ENCODE results near the gene GPR35. TPM values are rescaled to one million over a fixed set of nuclear protein-coding genes. Genes with fewer than 3 reads are reported as not detected.

Gene GPR35
- total RNA-seq, 1 experiment from 2014 or later, result 0.22 TPM

- no peak overlapping the region for H3K4me3 Mint-ChIP-seq
- DNase-seq (ENCODE audit: low spot score), result peak; percentile 16
- no peak for ATAC-seq
- TF ChIP-seq GABPB1 (CRISPR knock-in tag; IDR thresholded peaks at IDR 0.05), result peak; percentile 68
- TF ChIP-seq, protein P1, sequence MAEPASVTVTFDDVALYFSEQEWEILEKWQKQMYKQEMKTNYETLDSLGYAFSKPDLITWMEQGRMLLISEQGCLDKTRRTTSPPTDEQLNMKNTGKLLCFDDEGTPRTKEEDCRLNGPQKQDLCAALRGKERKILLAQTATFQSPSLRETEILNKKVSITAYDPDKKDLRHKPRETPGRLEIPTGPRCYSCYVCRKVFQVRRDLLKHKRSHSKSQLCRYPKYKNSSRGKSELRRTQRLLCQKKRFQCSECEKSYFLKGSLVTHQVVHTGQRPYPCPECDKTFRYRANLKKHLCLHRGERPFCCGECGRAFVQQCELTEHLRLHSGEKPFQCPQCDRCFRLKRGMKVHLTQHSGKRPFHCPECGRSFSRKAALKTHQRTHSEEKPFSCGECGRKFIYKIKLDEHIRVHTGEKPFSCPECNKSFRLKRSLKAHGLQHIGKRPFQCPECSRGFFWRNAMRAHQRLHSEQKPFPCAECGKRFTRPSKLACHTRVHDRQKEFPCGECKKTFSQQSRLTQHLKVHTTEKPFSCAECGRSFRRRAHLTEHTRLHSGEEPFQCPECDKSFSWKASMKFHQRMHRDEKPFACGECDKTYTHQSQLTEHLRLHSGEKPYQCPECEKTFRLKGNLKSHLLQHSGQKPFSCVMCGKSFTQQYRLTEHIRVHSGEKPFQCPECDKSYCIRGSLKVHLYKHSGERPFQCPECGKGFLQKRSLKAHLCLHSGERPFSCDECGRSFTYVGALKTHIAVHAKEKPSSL (CRISPR knock-in tag; conservative IDR thresholded peaks at IDR 0.05), result no peak
- TF ChIP-seq TEAD4 (CRISPR knock-in tag; IDR thresholded peaks at IDR 0.05), result no peak
- H3K4me1 Mint-ChIP-seq, result no peaks in the 10 kb centered on the region
- H3K9me3 Mint-ChIP-seq, result no peaks in the 10 kb centered on the region
- no peak overlapping the region for H3K27ac Mint-ChIP-seq
- ChIA-PET POLR2A (no interaction called here), CTCF (interaction anchor here (0.7 to 1.2 kb wide), 3 partner anchors 14 to 22 kb away, joined by 3 to 4 read pairs (median 3); no protein-coding TSS in a partner anchor)
- H3K27me3 Mint-ChIP-seq (ENCODE audit: low read depth), result no peaks in the 10 kb centered on the region
- H3K36me3 Mint-ChIP-seq, result no peaks in the 10 kb centered on the region
These were observed 1.4 kb downstream of the GPR35 start for GRCh38 chr2:240626531-240627300.

- TF ChIP-seq SMAD3 (CRISPR knock-in tag; IDR thresholded peaks at IDR 0.05; ENCODE audit: borderline replicate concordance) (no peak), GTF2I (CRISPR knock-in tag; conservative IDR thresholded peaks at IDR 0.05) (no peak), ZNF396 (CRISPR knock-in tag; IDR thresholded peaks at IDR 0.05; ENCODE audit: borderline replicate concordance) (no peak), ELF4 (CRISPR knock-in tag; IDR thresholded peaks at IDR 0.05; ENCODE audit: low read depth) (no peak), HMGXB4 (CRISPR knock-in tag; IDR thresholded peaks at IDR 0.05) (no peak), ZNF671 (CRISPR knock-in tag; IDR thresholded peaks at IDR 0.05) (no peak), MLX (CRISPR knock-in tag; IDR thresholded peaks at IDR 0.05) (no peak), GABPB1 (CRISPR knock-in tag; IDR thresholded peaks at IDR 0.05) (no peak), ZMAT4 (CRISPR knock-in tag; IDR thresholded peaks at IDR 0.05) (no peak), IRF1 (CRISPR knock-in tag; IDR thresholded peaks at IDR 0.05) (no peak)
- Mint-ChIP-seq H3K27me3 (ENCODE audit: low read depth) (no peaks in the 10 kb centered on the region; the same call in 1 of the 2 replicates), H3K9me3 (peaks cover 10% of the 10 kb centered on the region), H3K36me3 (peaks cover 1% of the 10 kb centered on the region), H3K27ac (no peak overlapping the region; the same call in 1 of the 2 replicates), H3K4me1 (no peaks in the 10 kb centered on the region), H3K4me3 (no peak overlapping the region)
- CTCF ChIA-PET, result interaction anchor here (1.2 to 2.6 kb wide), 2 partner anchors 13 to 24 kb away, joined by 4 to 9 read pairs; no protein-coding TSS in a partner anchor
- DNase-seq (ENCODE audit: low spot score) (no peak), ATAC-seq (no peak)
- POLR2A ChIA-PET, result no interaction called here
These were observed 2.6 kb downstream of the GPR35 start for GRCh38 chr2:240627736-240628506.

- ATAC-seq (no peak), DNase-seq (ENCODE audit: low spot score) (no peak)
- ChIA-PET CTCF (interaction anchor here (1.3 to 2.6 kb wide), 2 partner anchors 12 to 115 kb away, joined by 3 to 9 read pairs; no protein-coding TSS in a partner anchor), POLR2A (no interaction called here)
- peaks cover 7% of the 10 kb centered on the region for H3K36me3 Mint-ChIP-seq
- no peaks in the 10 kb centered on the region for H3K4me1 Mint-ChIP-seq
- peaks cover 15% of the 10 kb centered on the region for H3K9me3 Mint-ChIP-seq
- H3K27ac Mint-ChIP-seq, result no peak overlapping the region
- H3K27me3 Mint-ChIP-seq (ENCODE audit: low read depth), result peaks cover 3% of the 10 kb centered on the region
- H3K4me3 Mint-ChIP-seq, result no peak overlapping the region
- no peak for TF ChIP-seq PRDM15 (CRISPR knock-in tag; IDR thresholded peaks at IDR 0.05)
- TF ChIP-seq, protein P2, sequence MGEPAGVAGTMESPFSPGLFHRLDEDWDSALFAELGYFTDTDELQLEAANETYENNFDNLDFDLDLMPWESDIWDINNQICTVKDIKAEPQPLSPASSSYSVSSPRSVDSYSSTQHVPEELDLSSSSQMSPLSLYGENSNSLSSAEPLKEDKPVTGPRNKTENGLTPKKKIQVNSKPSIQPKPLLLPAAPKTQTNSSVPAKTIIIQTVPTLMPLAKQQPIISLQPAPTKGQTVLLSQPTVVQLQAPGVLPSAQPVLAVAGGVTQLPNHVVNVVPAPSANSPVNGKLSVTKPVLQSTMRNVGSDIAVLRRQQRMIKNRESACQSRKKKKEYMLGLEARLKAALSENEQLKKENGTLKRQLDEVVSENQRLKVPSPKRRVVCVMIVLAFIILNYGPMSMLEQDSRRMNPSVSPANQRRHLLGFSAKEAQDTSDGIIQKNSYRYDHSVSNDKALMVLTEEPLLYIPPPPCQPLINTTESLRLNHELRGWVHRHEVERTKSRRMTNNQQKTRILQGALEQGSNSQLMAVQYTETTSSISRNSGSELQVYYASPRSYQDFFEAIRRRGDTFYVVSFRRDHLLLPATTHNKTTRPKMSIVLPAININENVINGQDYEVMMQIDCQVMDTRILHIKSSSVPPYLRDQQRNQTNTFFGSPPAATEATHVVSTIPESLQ (CRISPR knock-in tag; IDR thresholded peaks at IDR 0.05), result no peak
- TF ChIP-seq ZNF416 (CRISPR knock-in tag; IDR thresholded peaks at IDR 0.05), result no peak
- no peak for TF ChIP-seq FOXP1 (CRISPR knock-in tag; IDR thresholded peaks at IDR 0.05; ENCODE audit: borderline replicate concordance)
- TF ChIP-seq SOX15 (CRISPR knock-in tag; IDR thresholded peaks at IDR 0.05), result no peak
- TF ChIP-seq SMAD3 (CRISPR knock-in tag; IDR thresholded peaks at IDR 0.05; ENCODE audit: borderline replicate concordance), result no peak
These were observed 3.2 kb downstream of the GPR35 start for GRCh38 chr2:240628507-240628807.
